Large intestine (tissue), 3 donors: ENCODE measurements around the gene KDM6B. TPM values are rescaled to one million over a fixed set of nuclear protein-coding genes. Genes with fewer than 3 reads are reported as not detected.

Experiments used
- DNase-seq, 2 donors: peaks; one replicate each; pipeline versions ENCODE4 v3.0.0 to v3.0.0-alpha.2; 2013
- H3K27ac ChIP-seq: one replicate; pipeline ENCODE4 v1.5.1; 2013; ENCODE audit warnings: low read length
- H3K27me3 ChIP-seq: 2 replicates; pipeline ENCODE4 v1.6.1; 2013; ENCODE audit warnings: low read length; ENCODE audit not compliant: control insufficient read depth, insufficient read depth
- H3K36me3 ChIP-seq: 2 replicates; pipeline ENCODE4 v1.6.1; 2013; ENCODE audit warnings: low read length; ENCODE audit not compliant: control insufficient read depth, insufficient read depth
- H3K4me1 ChIP-seq: one replicate; pipeline ENCODE4 v1.6.1; 2013; ENCODE audit warnings: low read length; ENCODE audit not compliant: control insufficient read depth, insufficient read depth
- H3K4me3 ChIP-seq: one replicate; pipeline ENCODE4 v1.5.1; 2013; ENCODE audit warnings: low read length
- H3K9me3 ChIP-seq: one replicate; pipeline ENCODE4 v1.6.1; 2013; ENCODE audit warnings: mild to moderate bottlenecking, low read depth, low read length, moderate library complexity; ENCODE audit not compliant: control insufficient read depth
- WGBS: methylation state at CpG from one replicate; pipeline ENCODE4 v1.1.5; 2013; ENCODE audit warnings: low lambda C conversion rate; ENCODE audit not compliant: insufficient coverage; 5-methylcytosine and 5-hydroxymethylcytosine counted together
- polyA plus RNA-seq: library from polyadenylated mRNA; unstranded; fragments of 120-200 nt; gene quantifications from one replicate; pipeline ENCODE4 v1.2.1, GENCODE V29; 2013

Gene KDM6B
- polyA plus RNA-seq, 1 donor: 24.9 TPM

DNA sequence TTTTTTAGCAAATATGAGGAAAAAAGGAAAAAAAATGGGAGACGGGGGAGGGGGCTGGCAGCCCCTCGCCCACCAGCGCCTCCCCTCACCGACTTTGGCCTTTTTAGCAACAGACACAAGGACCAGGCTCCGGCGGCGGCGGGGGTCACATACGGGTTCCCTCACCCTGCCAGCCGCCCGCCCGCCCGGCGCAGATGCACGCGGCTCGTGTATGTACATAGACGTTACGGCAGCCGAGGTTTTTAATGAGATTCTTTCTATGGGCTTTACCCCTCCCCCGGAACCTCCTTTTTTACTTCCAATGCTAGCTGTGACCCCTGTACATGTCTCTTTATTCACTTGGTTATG, 19.6 kb downstream of the KDM6B start:
- H3K4me1 ChIP-seq: peaks cover 31% of the 10 kb centered on the region
- 86% methylated on average over 1 of the region's 21 CpGs for WGBS
- H3K4me3 ChIP-seq: no peak overlapping the region
- H3K27me3 ChIP-seq: no peaks in the 10 kb centered on the region
- no peak for DNase-seq
- H3K36me3 ChIP-seq: peaks cover 52% of the 10 kb centered on the region
- peaks cover 6% of the 10 kb centered on the region for H3K9me3 ChIP-seq
- no peak overlapping the region for H3K27ac ChIP-seq

DNA sequence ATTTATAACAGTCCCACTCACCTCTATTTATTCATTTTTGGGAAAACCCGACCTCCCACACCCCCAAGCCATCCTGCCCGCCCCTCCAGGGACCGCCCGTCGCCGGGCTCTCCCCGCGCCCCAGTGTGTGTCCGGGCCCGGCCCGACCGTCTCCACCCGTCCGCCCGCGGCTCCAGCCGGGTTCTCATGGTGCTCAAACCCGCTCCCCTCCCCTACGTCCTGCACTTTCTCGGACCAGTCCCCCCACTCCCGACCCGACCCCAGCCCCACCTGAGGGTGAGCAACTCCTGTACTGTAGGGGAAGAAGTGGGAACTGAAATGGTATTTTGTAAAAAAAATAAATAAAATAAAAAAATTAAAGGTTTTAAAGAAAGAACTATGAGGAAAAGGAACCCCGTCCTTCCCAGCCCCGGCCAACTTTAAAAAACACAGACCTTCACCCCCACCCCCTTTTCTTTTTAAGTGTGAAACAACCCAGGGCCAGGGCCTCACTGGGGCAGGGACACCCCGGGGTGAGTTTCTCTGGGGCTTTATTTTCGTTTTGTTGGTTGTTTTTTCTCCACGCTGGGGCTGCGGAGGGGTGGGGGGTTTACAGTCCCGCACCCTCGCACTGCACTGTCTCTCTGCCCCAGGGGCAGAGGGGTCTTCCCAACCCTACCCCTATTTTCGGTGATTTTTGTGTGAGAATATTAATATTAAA, 20.2 kb downstream of the KDM6B start:
- Histone ChIP-seq H3K9me3 (peaks cover 3% of the 10 kb centered on the region), H3K27ac (no peak overlapping the region), H3K4me1 (peaks cover 37% of the 10 kb centered on the region), H3K27me3 (no peaks in the 10 kb centered on the region), H3K36me3 (peaks cover 46% of the 10 kb centered on the region), H3K4me3 (no peak overlapping the region)
- DNase-seq: no peak
- 53% methylated on average over 4 of the region's 31 CpGs for WGBS

- Histone ChIP-seq H3K27me3 (no peaks in the 10 kb centered on the region), H3K36me3 (peaks cover 42% of the 10 kb centered on the region), H3K4me1 (peaks cover 38% of the 10 kb centered on the region), H3K27ac (peak within 1 kb of the TSS; percentile 15), H3K9me3 (peaks cover 3% of the 10 kb centered on the region), H3K4me3 (peak within 1 kb of the TSS; percentile 19)
- 65% methylated on average over 4 of the region's 57 CpGs for WGBS
- no peak for DNase-seq
Measured at GRCh38 chr17:7854851-7855659, 21.0 kb downstream of the KDM6B start, which contains the start of gene TMEM88. Gene TMEM88, plus strand, starts transcription at chr17:7855066. Its CDS starts 9 bp downstream, at chr17:7855075.

GRCh38 chr17:7855660-7856010, 21.6 kb downstream of the KDM6B start:
- Histone ChIP-seq H3K4me3 (peak overlapping the region; percentile 19), H3K27me3 (no peaks in the 10 kb centered on the region), H3K27ac (peak overlapping the region; percentile 15), H3K9me3 (peaks cover 3% of the 10 kb centered on the region), H3K36me3 (peaks cover 36% of the 10 kb centered on the region), H3K4me1 (peaks cover 38% of the 10 kb centered on the region)
- no peak for DNase-seq
- no CpG with 5 or more reads among the region's 15 CpGs for WGBS

DNA sequence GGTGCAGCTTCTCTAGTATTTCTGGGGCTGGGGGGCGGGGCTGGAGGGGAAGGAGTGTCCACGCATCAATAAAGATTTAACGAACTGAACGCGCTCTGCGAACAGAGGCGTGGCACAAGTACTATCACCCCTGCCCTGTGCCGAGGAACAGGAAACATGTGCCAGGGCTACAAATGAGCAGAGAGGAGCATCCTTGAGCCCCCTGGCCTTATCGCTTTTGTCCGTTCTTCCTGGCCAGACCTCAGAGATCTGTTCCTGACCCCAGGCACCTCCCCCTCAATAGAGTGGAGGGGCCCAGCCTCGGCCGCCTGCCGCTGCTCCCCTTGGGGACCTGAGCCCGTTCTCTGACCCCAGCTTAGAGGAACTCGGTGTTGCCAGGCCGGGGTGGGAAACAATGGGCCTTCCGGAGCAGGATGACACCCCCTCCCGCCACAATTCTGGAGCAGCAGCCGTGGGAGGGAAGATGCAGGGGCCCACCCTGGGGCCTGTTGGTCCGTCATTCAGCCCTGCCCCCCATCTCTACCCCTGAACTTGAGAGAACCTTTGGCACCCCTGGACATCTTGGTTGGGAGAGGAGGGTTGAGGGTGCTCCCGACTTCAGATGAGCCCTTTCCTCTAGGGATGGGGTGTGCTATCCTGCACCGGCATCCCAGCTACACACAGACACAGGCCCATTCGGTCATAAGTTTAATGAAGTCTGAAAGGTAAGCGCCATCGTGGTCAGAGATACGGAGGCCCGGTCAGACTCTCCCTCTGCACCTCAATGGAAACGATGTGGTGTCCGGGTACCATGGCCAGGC, 22.2 kb downstream of the KDM6B start:
- H3K4me1 ChIP-seq: peaks cover 37% of the 10 kb centered on the region
- H3K36me3 ChIP-seq: peaks cover 36% of the 10 kb centered on the region
- H3K27ac ChIP-seq: peak overlapping the region; percentile 93
- H3K4me3 ChIP-seq: peak overlapping the region; percentile 67
- no CpG with 5 or more reads among the region's 29 CpGs for WGBS
- H3K27me3 ChIP-seq: no peaks in the 10 kb centered on the region
- DNase-seq: peak; percentile 39 to 62
- H3K9me3 ChIP-seq: peaks cover 3% of the 10 kb centered on the region

DNA sequence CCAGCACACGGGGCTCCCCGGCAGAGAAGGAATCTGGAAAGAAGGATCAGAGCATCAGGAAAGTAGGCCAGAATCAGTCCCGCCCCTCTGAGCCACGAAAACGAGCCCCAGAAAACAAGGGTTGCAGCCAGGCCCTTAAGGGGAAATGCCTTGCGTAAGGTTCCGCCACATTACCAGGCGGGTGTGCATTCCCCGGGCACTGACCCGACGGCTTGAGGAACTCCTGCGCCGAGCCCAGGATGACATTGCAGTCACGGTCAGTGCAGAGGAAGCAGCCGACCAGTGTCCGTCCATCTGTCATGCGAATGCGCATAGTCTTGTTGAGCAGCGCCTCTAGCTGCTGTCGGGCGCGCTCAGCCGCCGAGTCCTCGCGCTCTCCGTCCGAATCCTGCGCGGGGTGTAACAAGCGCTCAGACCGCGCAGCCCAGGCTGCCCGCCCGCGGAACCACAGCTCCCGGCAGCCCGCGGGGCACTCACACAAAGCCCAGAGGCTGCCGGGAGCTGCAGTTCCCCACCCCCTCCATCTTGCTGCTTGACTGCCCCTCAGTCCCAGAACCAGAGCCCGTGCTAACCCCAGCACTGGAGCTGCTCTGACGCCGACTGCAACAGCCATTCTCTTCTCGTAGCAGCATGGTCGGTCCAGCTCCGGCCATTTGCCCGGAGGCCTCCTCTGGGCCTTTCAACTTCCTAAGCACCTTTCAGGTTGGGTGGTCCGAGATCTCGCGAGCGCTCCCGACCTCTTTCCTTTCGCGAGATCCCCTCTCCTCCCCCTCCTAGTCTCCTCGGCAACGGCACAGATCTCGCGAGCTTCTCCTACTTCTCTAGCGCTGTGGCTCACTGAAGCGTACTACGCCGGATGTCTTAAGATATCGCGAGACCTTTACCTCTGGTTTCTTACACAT, 23.0 kb downstream of the KDM6B start, which contains the start of gene NAA38:
Gene NAA38, minus strand, starts transcription at position 749 of the 902 bp plus-strand sequence. Its CDS starts 96 bp downstream, at position 653.
- no peaks in the 10 kb centered on the region for H3K27me3 ChIP-seq
- H3K27ac ChIP-seq: peak within 1 kb of the TSS; percentile 93
- peak; percentile 99 to 100 for DNase-seq
- H3K36me3 ChIP-seq: peaks cover 36% of the 10 kb centered on the region
- peaks cover 3% of the 10 kb centered on the region for H3K9me3 ChIP-seq
- WGBS: no CpG with 5 or more reads among the region's 64 CpGs
- peaks cover 30% of the 10 kb centered on the region for H3K4me1 ChIP-seq
- peak within 1 kb of the TSS; percentile 67 for H3K4me3 ChIP-seq

DNA sequence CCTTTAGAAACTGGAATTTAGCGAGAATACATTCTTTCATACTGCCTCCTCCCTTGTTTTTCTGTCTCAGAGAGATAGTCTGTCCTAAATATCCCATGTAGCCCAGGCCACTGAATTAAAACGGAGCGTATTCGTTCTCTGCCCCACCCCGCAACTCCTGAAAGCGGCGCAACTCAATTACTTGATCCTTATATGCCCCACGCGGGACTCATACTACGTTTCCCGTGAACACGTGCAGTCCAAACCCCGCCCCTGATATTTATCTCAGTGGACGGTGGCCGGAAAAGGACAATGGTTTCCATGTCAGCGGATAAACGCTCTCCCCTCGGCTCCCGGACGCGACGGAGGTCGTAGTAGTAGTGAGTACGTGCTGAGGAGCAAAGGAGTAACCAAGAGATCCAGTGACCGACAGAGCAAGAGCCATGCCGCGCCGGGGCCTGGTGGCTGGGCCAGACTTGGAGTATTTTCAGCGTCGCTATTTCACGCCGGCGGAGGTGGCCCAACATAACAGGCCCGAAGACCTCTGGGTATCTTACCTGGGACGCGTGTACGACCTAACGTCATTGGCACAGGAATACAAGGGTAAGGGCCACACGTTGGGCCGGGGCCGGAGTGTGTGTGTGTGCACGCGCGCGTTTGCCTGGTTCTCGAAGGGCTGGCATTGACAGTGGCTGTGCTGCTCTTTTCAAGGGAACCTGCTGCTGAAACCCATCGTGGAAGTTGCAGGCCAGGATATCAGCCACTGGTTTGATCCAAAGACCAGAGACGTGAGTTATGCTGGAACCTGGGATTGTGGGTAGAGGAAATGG, 23.9 kb downstream of the KDM6B start, which contains the start of gene CYB5D1:
Gene CYB5D1, plus strand, starts transcription at position 291 of the 809 bp plus-strand sequence. Its CDS starts 132 bp downstream, at position 423.
- H3K9me3 ChIP-seq: peaks cover 3% of the 10 kb centered on the region
- peak; percentile 88 to 97 for DNase-seq
- H3K27ac ChIP-seq: peak within 1 kb of the TSS; percentile 93
- no peaks in the 10 kb centered on the region for H3K27me3 ChIP-seq
- 0% methylated on average over 1 of the region's 48 CpGs for WGBS
- peak within 1 kb of the TSS; percentile 67 for H3K4me3 ChIP-seq
- H3K4me1 ChIP-seq: peaks cover 28% of the 10 kb centered on the region
- peaks cover 30% of the 10 kb centered on the region for H3K36me3 ChIP-seq

GRCh38 chr17:7858522-7858810, 24.4 kb downstream of the KDM6B start:
- peaks cover 26% of the 10 kb centered on the region for H3K36me3 ChIP-seq
- peaks cover 3% of the 10 kb centered on the region for H3K9me3 ChIP-seq
- no CpG with 5 or more reads among the region's 20 CpGs for WGBS
- peaks cover 28% of the 10 kb centered on the region for H3K4me1 ChIP-seq
- DNase-seq: peak in 1 of 2 donors; percentile 43
- peak overlapping the region; percentile 67 for H3K4me3 ChIP-seq
- H3K27me3 ChIP-seq: no peaks in the 10 kb centered on the region
- peak overlapping the region; percentile 93 for H3K27ac ChIP-seq

GRCh38 chr17:7859028-7859427, 25.0 kb downstream of the KDM6B start:
- Histone ChIP-seq H3K4me1 (peaks cover 28% of the 10 kb centered on the region), H3K27ac (no peak overlapping the region), H3K4me3 (no peak overlapping the region), H3K36me3 (peaks cover 22% of the 10 kb centered on the region), H3K27me3 (no peaks in the 10 kb centered on the region), H3K9me3 (peaks cover 3% of the 10 kb centered on the region)
- DNase-seq: no peak
- whole genome bisulfite sequencing: no CpG with 5 or more reads among the region's 8 CpGs
